Natural killer cell (primary cell): ENCODE results near the gene COL8A1. TPM values are rescaled to one million over a fixed set of nuclear protein-coding genes. Genes with fewer than 3 reads are reported as not detected.

ENCODE experiments used
- ATAC-seq, 3 donors: fragments of 150-1000 bp in 2 of 3; fragments of 200-7000 bp in 1 of 3; cut with Tn5 transposase; 1 replicate in 1 of 3; 2 replicates in 2 of 3; pipeline ENCODE4 v1.10.0; 2021; ENCODE audit warnings: mild to moderate bottlenecking in 2 of 3, moderate library complexity in 2 of 3
- DNase-seq, 2 donors: peaks; one replicate each; pipeline versions ENCODE4 v3.0.0 to v3.0.0-alpha.2; 2013 to 2021; ENCODE audit warnings: mixed read lengths in 1 of 2
- H3K27ac ChIP-seq: one replicate; pipeline ENCODE4 v1.5.1; 2013; ENCODE audit warnings: mild to moderate bottlenecking, low read length
- H3K27me3 ChIP-seq: one replicate; pipeline ENCODE4 v1.6.1; 2013; ENCODE audit warnings: low read length; ENCODE audit not compliant: control insufficient read depth, insufficient read depth
- H3K36me3 ChIP-seq: one replicate; pipeline ENCODE4 v1.6.1; 2013; ENCODE audit warnings: low read length; ENCODE audit not compliant: control insufficient read depth, insufficient read depth
- H3K4me1 ChIP-seq: one replicate; pipeline ENCODE4 v1.6.1; 2013; ENCODE audit warnings: low read length; ENCODE audit not compliant: control insufficient read depth, insufficient read depth
- H3K4me3 ChIP-seq: one replicate; pipeline ENCODE4 v1.5.1; 2013; ENCODE audit warnings: low read length
- H3K9me3 ChIP-seq: one replicate; pipeline ENCODE4 v1.6.1; 2013; ENCODE audit warnings: low read length; ENCODE audit not compliant: control insufficient read depth, insufficient read depth
- H3K27ac Mint-ChIP-seq, 2 donors: one replicate each; pipeline ENCODE4 v1.8.0; 2022; ENCODE audit warnings: mild to moderate bottlenecking in 2 of 2, mixed read lengths in 2 of 2, moderate library complexity in 1 of 2
- H3K27me3 Mint-ChIP-seq, 2 donors: one replicate each; pipeline ENCODE4 v1.8.0; 2022; ENCODE audit warnings: low read depth in 2 of 2, mixed read lengths in 2 of 2
- H3K36me3 Mint-ChIP-seq: one replicate; pipeline ENCODE4 v1.8.0; 2022; ENCODE audit warnings: mixed read lengths
- H3K4me1 Mint-ChIP-seq, 2 donors: one replicate each; pipeline ENCODE4 v1.8.0; 2022; ENCODE audit warnings: mixed read lengths in 2 of 2
- H3K4me3 Mint-ChIP-seq: one replicate; pipeline ENCODE4 v1.8.0; 2022; ENCODE audit warnings: mild to moderate bottlenecking, moderate library complexity, mixed read lengths
- H3K9me3 Mint-ChIP-seq, 2 donors: one replicate each; pipeline ENCODE4 v1.8.0; 2022; ENCODE audit warnings: mixed read lengths in 2 of 2
- WGBS: methylation state at CpG from one replicate; pipeline ENCODE4 v1.1.7; 2013; ENCODE audit warnings: missing lambda C conversion rate; ENCODE audit not compliant: insufficient coverage; 5-methylcytosine and 5-hydroxymethylcytosine counted together
- intact Hi-C: fragments of 100-400 bp; cut with micrococcal nuclease; formaldehyde crosslinking; loops from one replicate; pipeline ENCODE4 v1.14.2; 2022
- total RNA-seq, 4 donors: library from RNA; stranded (reverse); fragments of 120-200 nt in 1 of 4; gene quantifications; one replicate each; pipeline versions ENCODE4 v1.2.3 to v1.2.4, GENCODE V29; 2013 to 2022
- TF ChIP-seq, protein P1 (sequence below): fragments of 200-600 bp; IDR thresholded peaks from one replicate; pipeline ENCODE4 v1.8.0; 2022; ENCODE audit warnings: antibody characterized with exemption

COL8A1 gene
- total RNA-seq, 3 donors from 2014 or later (not counting 1 experiment from before 2014, with no cell fraction given), result 0.12 to 0.23 TPM; not detected in 1

GRCh38 chr3:99755831-99756230 lies 117.4 kb downstream of the COL8A1 start:
- 87% methylated on average over 5 of the region's 6 CpGs for WGBS
- H3K9me3 Mint-ChIP-seq, result no peaks in the 10 kb centered on the region
- DNase-seq, result no peak
- ATAC-seq, result no peak
- H3K27me3 Mint-ChIP-seq, result peaks cover 0 to 11% of the 10 kb centered on the region in 2 donors
- Histone ChIP-seq H3K9me3 (no peaks in the 10 kb centered on the region), H3K36me3 (no peaks in the 10 kb centered on the region), H3K4me1 (no peaks in the 10 kb centered on the region), H3K27me3 (no peaks in the 10 kb centered on the region), H3K4me3 (no peak overlapping the region), H3K27ac (no peak overlapping the region)
- intact Hi-C loops, result no loop called here
- H3K36me3 Mint-ChIP-seq, result no peaks in the 10 kb centered on the region
- H3K4me3 Mint-ChIP-seq, result no peak overlapping the region
- TF ChIP-seq, protein P1, sequence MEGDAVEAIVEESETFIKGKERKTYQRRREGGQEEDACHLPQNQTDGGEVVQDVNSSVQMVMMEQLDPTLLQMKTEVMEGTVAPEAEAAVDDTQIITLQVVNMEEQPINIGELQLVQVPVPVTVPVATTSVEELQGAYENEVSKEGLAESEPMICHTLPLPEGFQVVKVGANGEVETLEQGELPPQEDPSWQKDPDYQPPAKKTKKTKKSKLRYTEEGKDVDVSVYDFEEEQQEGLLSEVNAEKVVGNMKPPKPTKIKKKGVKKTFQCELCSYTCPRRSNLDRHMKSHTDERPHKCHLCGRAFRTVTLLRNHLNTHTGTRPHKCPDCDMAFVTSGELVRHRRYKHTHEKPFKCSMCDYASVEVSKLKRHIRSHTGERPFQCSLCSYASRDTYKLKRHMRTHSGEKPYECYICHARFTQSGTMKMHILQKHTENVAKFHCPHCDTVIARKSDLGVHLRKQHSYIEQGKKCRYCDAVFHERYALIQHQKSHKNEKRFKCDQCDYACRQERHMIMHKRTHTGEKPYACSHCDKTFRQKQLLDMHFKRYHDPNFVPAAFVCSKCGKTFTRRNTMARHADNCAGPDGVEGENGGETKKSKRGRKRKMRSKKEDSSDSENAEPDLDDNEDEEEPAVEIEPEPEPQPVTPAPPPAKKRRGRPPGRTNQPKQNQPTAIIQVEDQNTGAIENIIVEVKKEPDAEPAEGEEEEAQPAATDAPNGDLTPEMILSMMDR, result no peak
- no peaks in the 10 kb centered on the region for H3K4me1 Mint-ChIP-seq
- no peak overlapping the region for H3K27ac Mint-ChIP-seq

DNA sequence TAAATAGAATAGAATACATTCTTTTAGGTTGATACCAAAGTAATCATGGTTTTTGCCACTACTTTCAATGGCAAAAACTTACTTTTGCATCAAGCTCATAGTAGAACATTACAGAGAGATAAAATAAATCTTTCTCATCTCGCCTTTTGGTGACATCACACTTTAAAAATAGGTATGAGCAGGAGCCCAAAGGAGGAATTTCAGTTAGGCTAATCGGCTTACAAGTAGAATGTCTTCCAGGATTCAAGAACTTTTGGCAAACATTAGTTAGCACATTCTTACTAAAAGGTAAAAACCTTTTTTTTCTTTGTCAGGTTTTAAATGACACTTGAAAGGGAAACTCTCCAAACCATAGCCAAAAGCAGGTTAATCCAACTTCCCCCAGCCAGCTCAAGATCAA lies 119.6 kb downstream of the COL8A1 start:
- intact Hi-C loops, result no loop called here
- no peak for DNase-seq
- Mint-ChIP-seq H3K36me3 (no peaks in the 10 kb centered on the region), H3K27me3 (peaks cover 9 to 14% of the 10 kb centered on the region in 2 donors), H3K4me1 (no peaks in the 10 kb centered on the region), H3K4me3 (no peak overlapping the region), H3K27ac (no peak overlapping the region), H3K9me3 (no peaks in the 10 kb centered on the region)
- H3K27ac ChIP-seq, result no peak overlapping the region
- ATAC-seq, result no peak
- H3K9me3 ChIP-seq, result no peaks in the 10 kb centered on the region
- WGBS, result 77% methylated on average over 2 of the region's 2 CpGs
- H3K4me3 ChIP-seq, result no peak overlapping the region
- no peaks in the 10 kb centered on the region for H3K36me3 ChIP-seq
- TF ChIP-seq, protein P1, result no peak
- no peaks in the 10 kb centered on the region for H3K27me3 ChIP-seq
- H3K4me1 ChIP-seq, result no peaks in the 10 kb centered on the region

DNA sequence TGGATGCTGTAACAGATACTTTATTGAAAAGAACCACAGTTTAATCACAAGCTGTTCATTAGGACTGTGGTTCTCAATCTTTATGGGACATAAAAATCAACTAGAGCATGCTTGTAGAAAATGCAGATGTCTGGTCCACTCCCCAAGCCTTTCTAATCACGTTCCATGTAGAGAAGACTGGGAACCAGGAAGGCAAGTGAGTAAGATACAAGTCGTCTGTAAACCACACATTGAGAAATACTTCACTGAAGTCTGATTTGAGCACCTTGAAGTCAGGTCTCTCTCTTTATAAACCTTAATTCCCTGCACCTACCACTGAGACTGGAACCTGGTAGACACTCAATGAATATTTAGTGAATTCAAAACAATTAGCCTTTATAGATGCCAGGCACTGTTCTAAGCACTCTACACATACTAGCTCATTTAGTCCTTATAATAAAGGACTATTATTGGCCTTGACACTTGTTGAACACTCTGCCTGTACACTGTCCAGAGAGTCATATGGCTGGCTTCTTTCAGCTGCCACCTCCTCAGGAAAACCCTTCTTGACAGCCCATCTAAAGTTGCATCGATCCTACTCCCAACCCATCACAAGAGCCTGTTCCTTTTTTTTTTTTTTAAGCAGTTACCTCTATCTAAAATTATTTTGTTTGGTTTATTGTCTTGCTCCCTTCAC lies 120.2 kb downstream of the COL8A1 start:
- H3K4me3 ChIP-seq, result no peak overlapping the region
- TF ChIP-seq, protein P1, result no peak
- no peaks in the 10 kb centered on the region for H3K36me3 ChIP-seq
- no peaks in the 10 kb centered on the region for H3K4me1 Mint-ChIP-seq
- ATAC-seq (no peak), DNase-seq (no peak)
- no peak overlapping the region for H3K4me3 Mint-ChIP-seq
- intact Hi-C loops, result no loop called here
- no peak overlapping the region for H3K27ac ChIP-seq
- peaks cover 9 to 14% of the 10 kb centered on the region in 2 donors for H3K27me3 Mint-ChIP-seq
- no peaks in the 10 kb centered on the region for H3K9me3 ChIP-seq
- H3K4me1 ChIP-seq, result no peaks in the 10 kb centered on the region
- no peaks in the 10 kb centered on the region for H3K27me3 ChIP-seq
- 87% methylated on average over 2 of the region's 3 CpGs for WGBS
- no peak overlapping the region for H3K27ac Mint-ChIP-seq
- no peaks in the 10 kb centered on the region for H3K36me3 Mint-ChIP-seq
- H3K9me3 Mint-ChIP-seq, result no peaks in the 10 kb centered on the region

DNA sequence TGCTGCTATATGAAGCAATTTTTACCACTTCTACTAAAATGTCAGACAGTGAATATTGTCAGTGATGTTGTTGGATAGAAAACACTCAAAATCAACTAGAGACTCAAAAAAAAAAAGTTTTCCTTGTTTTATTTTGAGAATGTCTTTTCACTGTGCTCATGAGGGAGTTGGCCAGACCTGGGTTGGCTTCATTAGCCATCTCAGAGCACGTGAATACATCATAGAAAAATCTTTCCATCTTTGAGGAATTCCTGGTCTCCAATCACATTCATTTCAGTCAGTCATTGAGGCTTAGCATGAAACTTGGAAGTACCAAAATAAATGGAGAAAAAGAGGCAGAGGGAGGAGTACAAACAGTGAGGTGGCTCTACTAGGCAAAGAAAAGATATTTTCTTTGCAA lies 121.6 kb downstream of the COL8A1 start:
- DNase-seq, result no peak
- H3K4me3 Mint-ChIP-seq, result no peak overlapping the region
- no peaks in the 10 kb centered on the region for H3K9me3 Mint-ChIP-seq
- H3K4me1 Mint-ChIP-seq, result no peaks in the 10 kb centered on the region
- Histone ChIP-seq H3K4me3 (no peak overlapping the region), H3K36me3 (no peaks in the 10 kb centered on the region), H3K4me1 (no peaks in the 10 kb centered on the region), H3K27ac (no peak overlapping the region), H3K27me3 (no peaks in the 10 kb centered on the region), H3K9me3 (no peaks in the 10 kb centered on the region)
- 75% methylated on average over 1 of the region's 1 CpG for WGBS
- H3K36me3 Mint-ChIP-seq, result no peaks in the 10 kb centered on the region
- H3K27me3 Mint-ChIP-seq, result peaks cover 9 to 14% of the 10 kb centered on the region in 2 donors
- no peak for ATAC-seq
- TF ChIP-seq, protein P1, result no peak
- intact Hi-C loops, result no loop called here
- no peak overlapping the region for H3K27ac Mint-ChIP-seq
